Body of pancreas (tissue), 4 donors: Measurements from ENCODE around the gene DDX50.

Experiments
- CTCF ChIP-seq, 7 experiments: fragments of 450-650 bp in 4 of 7; fragments of 200-600 bp in 3 of 7; sonication (generic) in 3 of 7; IDR thresholded peaks; one replicate each; pipeline ENCODE4 v1.5.1; 2016 to 2019; ENCODE audit warnings: antibody characterized with exemption in 7 of 7
- POLR2A ChIP-seq, 3 donors: fragments of 450-650 bp; IDR thresholded peaks; one replicate each; pipeline ENCODE4 v1.6.1; 2016; ENCODE audit warnings: antibody characterized with exemption in 3 of 3, mild to moderate bottlenecking in 2 of 3

GRCh38 chr10:68871105-68871711 lies 29.9 kb upstream of the DDX50 start:
- no peak for TF ChIP-seq CTCF (IDR thresholded peaks at IDR 0.05)
- no peak for TF ChIP-seq POLR2A (IDR thresholded peaks at IDR 0.05)
